ENCODE results near the gene A2ML1.
"Not testable (repeated sequence)": the region's sequence is repeated elsewhere in the genome, so short reads cannot be mapped to it uniquely, and the experiment has no call there.

Gene A2ML1

DNA sequence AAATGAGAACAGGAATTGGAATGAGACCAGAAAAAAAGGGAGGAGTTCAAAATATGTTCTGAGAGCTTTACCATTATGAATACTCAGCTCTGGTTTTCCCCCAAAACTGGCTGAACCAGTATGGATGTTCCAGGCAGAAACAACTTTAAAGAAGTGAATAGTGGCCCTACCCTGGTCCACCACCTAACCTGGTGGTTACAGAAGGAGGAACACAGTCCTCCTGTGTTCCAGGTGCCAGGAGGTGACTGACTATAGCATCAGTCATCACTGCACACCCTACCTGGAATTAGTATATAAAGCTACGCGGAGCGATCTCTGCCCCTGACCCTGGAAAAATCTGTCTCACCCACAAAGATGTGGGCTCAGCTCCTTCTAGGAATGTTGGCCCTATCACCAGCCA is at the start of gene A2ML1:
Gene A2ML1, plus strand, starts transcription at position 324 of the 400 bp plus-strand sequence. Its CDS starts 31 bp downstream, at position 355.
- H3K27me3 Mint-ChIP-seq = peaks cover 15% of the 10 kb centered on the region
- H3K36me3 Mint-ChIP-seq = no peaks in the 10 kb centered on the region
- H3K4me3 Mint-ChIP-seq = no peak within 1 kb of the TSS
- no peak within 1 kb of the TSS for H3K27ac Mint-ChIP-seq
- H3K4me1 Mint-ChIP-seq = no peaks in the 10 kb centered on the region
- no peaks in the 10 kb centered on the region for H3K9me3 Mint-ChIP-seq
- no peak for DNase-seq
- CTCF ChIA-PET = no interaction called here

- Mint-ChIP-seq H3K27ac (no peak overlapping the region), H3K36me3 (no peaks in the 10 kb centered on the region), H3K4me1 (no peaks in the 10 kb centered on the region)
These were observed 49.0 kb upstream of the A2ML1 start for GRCh38 chr12:8773461-8773860.

DNA sequence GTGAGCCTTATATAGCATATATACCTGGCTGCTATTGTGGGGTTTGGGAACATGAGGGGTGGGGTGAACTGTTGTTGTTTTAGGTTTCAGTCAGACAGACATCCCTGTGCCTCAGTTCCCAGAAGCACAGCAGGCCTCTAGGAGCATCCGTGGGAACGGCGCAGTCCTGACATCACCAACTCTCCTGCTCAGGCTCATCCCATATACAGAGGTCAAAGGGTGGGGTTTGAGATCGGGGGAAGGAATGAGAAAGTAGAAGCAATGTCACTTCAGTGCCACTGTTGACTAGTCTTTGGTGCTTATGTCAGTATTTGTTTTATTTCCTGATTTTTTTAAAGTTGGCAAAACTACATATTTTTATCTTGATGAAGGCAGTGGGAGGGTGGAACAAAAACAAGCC is 43.1 kb upstream of the A2ML1 start:
- no peak overlapping the region for H3K4me3 Mint-ChIP-seq
- H3K27me3 Mint-ChIP-seq = no peaks in the 10 kb centered on the region
- CTCF ChIA-PET = no interaction called here
- H3K9me3 Mint-ChIP-seq = no peaks in the 10 kb centered on the region
- no peak for DNase-seq
- H3K36me3 Mint-ChIP-seq = no peaks in the 10 kb centered on the region
- no peaks in the 10 kb centered on the region for H3K4me1 Mint-ChIP-seq
- no peak overlapping the region for H3K27ac Mint-ChIP-seq

More at GRCh38 chr12:8773461-8773860, 49.0 kb upstream of the A2ML1 start:
- Mint-ChIP-seq H3K27me3 (no peaks in the 10 kb centered on the region), H3K9me3 (no peaks in the 10 kb centered on the region), H3K4me3 (no peak overlapping the region)
- DNase-seq = no peak
- CTCF ChIA-PET = no interaction called here

DNA sequence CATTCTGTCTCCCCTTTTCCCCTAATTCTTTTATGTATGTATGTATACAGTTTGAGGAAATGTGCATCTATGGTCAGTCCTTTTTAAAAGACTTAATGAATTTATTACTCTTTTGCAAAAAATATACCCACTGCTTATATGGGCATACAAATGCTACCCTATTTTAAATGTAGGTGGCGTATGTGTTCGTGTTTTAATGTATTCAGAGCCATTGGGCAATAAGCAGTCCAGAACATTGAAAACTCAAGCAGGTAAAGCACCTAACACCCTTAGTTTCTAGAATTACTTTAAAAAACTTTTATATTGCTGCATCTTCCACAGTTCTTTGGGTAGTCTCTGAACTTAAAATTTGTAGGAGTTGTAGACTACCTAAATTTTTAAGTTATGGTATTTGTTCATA is 42.6 kb upstream of the A2ML1 start:
- H3K4me1 Mint-ChIP-seq = no peaks in the 10 kb centered on the region
- H3K9me3 Mint-ChIP-seq = no peaks in the 10 kb centered on the region
- no peak overlapping the region for H3K4me3 Mint-ChIP-seq
- no peaks in the 10 kb centered on the region for H3K27me3 Mint-ChIP-seq
- DNase-seq = no peak
- CTCF ChIA-PET = no interaction called here
- H3K36me3 Mint-ChIP-seq = no peaks in the 10 kb centered on the region
- H3K27ac Mint-ChIP-seq = no peak overlapping the region

DNA sequence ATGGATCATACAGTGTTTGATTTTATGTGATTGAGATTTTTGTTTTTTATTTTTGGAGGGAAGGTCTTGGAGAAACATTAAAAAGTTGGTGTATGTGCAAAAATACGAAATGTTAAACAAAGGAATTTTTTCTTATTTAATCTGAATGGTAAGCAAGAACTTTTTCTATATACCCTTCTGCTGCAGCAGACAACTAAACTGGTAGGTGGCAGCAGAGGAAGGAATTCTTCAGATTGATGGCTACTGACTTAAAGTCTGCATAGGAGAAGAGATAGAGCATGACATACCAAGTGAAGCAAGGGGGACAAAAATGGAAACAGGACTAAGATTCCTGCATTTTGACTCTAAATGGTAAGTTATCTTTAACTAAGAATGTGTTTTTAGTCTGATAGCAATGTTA is 42.0 kb upstream of the A2ML1 start:
- no peaks in the 10 kb centered on the region for H3K4me1 Mint-ChIP-seq
- no peak overlapping the region for H3K27ac Mint-ChIP-seq
- CTCF ChIA-PET = no interaction called here
- no peaks in the 10 kb centered on the region for H3K36me3 Mint-ChIP-seq
- H3K9me3 Mint-ChIP-seq = no peaks in the 10 kb centered on the region
- H3K4me3 Mint-ChIP-seq = no peak overlapping the region
- no peaks in the 10 kb centered on the region for H3K27me3 Mint-ChIP-seq
- DNase-seq = no peak

DNA sequence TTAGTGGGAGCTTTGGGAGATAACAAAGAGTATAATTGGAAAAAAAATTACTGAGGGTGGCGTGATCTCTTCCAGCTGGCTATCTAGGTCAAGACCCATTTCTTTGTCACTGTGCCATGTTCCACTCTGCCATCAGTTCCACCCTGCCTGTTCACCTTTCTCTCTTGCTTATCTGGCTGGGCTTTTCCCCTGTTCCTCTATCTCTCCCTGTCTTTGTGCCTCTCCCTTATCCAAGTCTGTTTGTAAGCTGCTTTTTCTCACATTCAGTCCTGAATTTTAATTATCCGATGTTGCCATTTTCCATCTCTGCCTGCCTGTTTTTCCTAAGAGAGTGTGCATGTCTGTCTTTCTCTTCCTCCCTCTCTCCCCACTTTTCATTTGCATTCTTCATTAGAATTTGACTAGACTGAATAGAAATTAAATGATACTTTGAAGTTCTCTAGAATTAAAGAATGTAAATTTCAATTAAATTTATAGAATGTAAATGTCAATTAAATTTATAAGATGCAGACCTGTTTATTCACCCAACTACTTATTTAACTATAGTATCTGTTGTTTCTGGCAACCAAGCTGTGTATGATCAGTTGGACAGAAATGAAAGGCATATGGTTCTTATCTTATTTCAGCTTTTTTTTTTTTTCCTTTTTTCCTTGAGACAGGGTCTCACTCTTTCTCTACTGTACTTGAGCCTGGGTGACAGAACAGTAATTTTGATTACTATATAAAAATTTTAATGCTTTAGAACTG is 40.9 kb upstream of the A2ML1 start:
- no peak overlapping the region for H3K27ac Mint-ChIP-seq
- CTCF ChIA-PET = interaction anchor here (0.6 to 1.2 kb wide), 2 partner anchors 79 to 170 kb away, joined by 3 read pairs; no protein-coding TSS in a partner anchor
- no peaks in the 10 kb centered on the region for H3K4me1 Mint-ChIP-seq

DNA sequence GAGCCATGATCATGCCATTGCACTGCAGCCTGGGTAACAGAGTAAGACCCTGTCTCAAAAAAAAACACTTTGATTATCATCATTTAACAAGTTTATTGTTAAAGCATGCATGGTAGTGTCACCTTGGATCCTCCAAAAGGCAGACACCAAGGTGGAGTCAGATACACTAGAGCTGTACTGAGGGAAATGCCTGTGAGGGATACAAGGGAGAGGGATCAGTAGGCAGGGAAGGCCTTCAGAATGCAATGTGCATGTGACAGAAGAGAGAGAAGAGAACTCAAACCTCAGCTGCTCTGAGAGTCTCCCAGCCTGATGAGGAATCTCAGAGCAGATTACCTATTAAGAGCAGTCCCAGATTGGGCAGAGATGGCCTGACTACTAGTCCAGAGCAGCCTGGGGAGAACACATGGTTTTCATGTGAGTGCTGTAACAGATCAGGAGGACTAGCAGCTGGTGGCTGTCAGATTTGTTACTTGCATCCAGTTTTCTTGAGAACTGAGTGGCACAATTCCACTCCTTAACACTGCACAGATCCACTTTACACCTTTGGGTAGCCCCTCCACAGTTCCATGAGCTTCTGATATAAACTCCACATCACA is 38.0 kb upstream of the A2ML1 start:
- Mint-ChIP-seq H3K27ac (no peak overlapping the region), H3K9me3 (no peaks in the 10 kb centered on the region), H3K27me3 (no peaks in the 10 kb centered on the region), H3K4me3 (no peak overlapping the region), H3K36me3 (no peaks in the 10 kb centered on the region), H3K4me1 (no peaks in the 10 kb centered on the region)
- no peak for DNase-seq
- CTCF ChIA-PET = interaction anchor here (0.6 to 1.0 kb wide), 2 partner anchors 70 to 266 kb away, joined by 3 to 4 read pairs; no protein-coding TSS in a partner anchor

More for the DNA sequence above, 40.9 kb upstream of the A2ML1 start:
- Mint-ChIP-seq H3K36me3 (no peaks in the 10 kb centered on the region), H3K27me3 (no peaks in the 10 kb centered on the region), H3K9me3 (no peaks in the 10 kb centered on the region), H3K4me3 (no peak overlapping the region)
- no peak for DNase-seq

GRCh38 chr12:8785499-8785898 is 36.9 kb upstream of the A2ML1 start:
- Mint-ChIP-seq H3K36me3 (no peaks in the 10 kb centered on the region), H3K27ac (no peak overlapping the region), H3K27me3 (no peaks in the 10 kb centered on the region), H3K4me3 (no peak overlapping the region), H3K9me3 (no peaks in the 10 kb centered on the region), H3K4me1 (no peaks in the 10 kb centered on the region)
- CTCF ChIA-PET = interaction anchor here (0.6 kb wide), 1 partner anchor 643 kb away, joined by 3 read pairs; no protein-coding TSS in a partner anchor
- no peak for DNase-seq

- H3K27me3 Mint-ChIP-seq, CTCF ChIA-PET, H3K9me3 Mint-ChIP-seq, H3K4me3 Mint-ChIP-seq, DNase-seq, H3K4me1 Mint-ChIP-seq, H3K36me3 Mint-ChIP-seq, H3K27ac Mint-ChIP-seq: not testable (repeated sequence)
These were observed 35.2 kb upstream of the A2ML1 start for GRCh38 chr12:8787206-8787605.

DNA sequence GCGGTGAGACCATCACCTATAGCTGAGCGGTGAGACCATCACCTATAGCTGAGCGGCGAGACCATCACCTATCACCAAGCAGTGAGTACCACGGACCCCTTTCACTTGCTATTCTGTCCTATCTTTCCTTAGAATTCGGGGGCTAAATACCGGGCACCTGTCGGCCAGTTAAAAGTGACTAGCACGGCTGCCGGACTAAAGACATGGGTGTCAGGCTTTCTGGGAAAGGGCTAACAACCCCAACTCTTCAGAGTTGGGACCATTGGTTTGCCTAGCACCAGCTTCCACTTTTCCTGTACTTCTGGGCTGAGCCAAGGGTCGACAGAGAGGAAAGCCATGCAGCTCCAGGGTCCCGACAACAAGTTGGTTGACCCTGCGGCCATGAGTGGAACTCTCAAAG is 33.7 kb upstream of the A2ML1 start:
- DNase-seq, CTCF ChIA-PET, H3K27me3 Mint-ChIP-seq, H3K27ac Mint-ChIP-seq, H3K36me3 Mint-ChIP-seq, H3K4me1 Mint-ChIP-seq, H3K9me3 Mint-ChIP-seq: not testable (repeated sequence)
- peak overlapping the region; percentile 68 for H3K4me3 Mint-ChIP-seq

DNA sequence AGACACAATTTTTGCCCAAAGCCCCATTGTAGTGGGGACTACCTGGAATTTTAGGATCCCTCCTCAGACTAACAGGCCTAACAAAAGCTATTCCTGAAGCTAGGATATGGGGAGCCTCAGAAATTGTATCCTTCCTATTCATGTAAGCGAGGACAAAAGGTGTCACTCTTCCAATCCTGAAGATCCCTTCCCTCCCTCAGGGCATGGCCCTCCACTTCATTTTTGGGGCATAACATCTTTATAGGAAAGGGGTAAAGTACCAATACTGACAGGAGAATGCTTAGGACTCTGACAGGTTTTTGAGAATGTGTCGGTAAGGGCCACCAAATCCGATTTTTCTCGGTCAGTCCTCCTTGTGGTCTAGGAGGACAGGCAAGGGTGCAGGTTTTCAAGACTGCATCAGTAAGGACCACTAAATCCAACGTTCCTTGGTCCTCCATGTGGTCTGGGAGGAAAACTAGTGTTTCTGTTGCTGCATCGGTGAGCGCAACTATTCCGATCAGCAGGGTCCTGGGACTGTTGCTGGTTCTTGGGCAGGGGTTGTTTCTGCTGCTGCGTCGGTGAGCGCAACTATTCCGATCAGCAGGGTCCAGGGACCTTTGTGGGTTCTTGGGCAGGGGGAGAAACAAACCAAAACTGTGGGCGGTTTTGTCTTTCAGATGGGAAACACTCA is 32.9 kb upstream of the A2ML1 start:
- H3K36me3 Mint-ChIP-seq, H3K4me1 Mint-ChIP-seq, H3K9me3 Mint-ChIP-seq, CTCF ChIA-PET, H3K27ac Mint-ChIP-seq, H3K27me3 Mint-ChIP-seq, DNase-seq: not testable (repeated sequence)
- H3K4me3 Mint-ChIP-seq = peak overlapping the region; percentile 68

DNA sequence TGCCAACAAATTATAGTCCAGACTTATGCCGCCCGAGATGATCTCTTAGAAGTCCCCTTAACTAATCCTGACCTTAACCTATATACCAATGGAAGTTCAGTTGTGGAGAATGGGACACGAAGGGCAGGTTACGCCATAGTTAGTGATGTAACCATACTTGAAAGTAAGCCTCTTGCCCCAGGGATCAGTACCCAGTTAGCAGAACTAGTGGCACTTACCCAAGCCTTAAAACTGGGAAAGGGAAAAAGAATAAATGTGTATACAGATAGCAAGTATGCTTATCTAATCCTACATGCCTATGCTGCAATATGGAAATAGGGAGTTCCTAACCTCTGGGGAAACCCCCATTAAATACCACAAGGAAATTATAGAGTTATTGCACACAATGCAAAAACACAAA is 29.2 kb upstream of the A2ML1 start:
- not testable (repeated sequence) for H3K27ac Mint-ChIP-seq, H3K4me3 Mint-ChIP-seq, H3K4me1 Mint-ChIP-seq

DNA sequence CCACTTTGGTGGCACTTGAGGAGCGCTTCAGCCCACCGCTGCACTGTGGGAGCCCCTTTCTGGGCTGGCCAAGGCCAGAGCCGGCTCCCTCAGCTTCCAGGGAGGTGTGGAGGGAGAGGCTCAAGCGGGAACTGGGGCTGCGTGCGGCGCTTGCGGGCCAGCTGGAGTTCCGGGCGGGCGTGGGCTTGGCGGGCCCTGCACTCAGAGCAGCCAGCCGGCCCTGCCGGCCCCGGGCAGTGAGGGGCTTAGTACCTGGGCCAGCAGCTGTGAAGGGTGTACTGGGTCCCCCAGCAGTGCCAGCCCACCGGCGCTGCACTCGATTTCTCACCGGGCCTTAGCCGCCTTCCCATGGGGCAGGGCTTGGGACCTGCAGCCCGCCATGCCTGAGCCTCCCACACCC is 27.8 kb upstream of the A2ML1 start:
- H3K4me3 Mint-ChIP-seq, DNase-seq, CTCF ChIA-PET, H3K27me3 Mint-ChIP-seq, H3K4me1 Mint-ChIP-seq, H3K27ac Mint-ChIP-seq, H3K36me3 Mint-ChIP-seq, H3K9me3 Mint-ChIP-seq: not testable (repeated sequence)

More for the DNA sequence above, 29.2 kb upstream of the A2ML1 start:
- CTCF ChIA-PET, H3K36me3 Mint-ChIP-seq, H3K9me3 Mint-ChIP-seq, DNase-seq, H3K27me3 Mint-ChIP-seq: not testable (repeated sequence)

- no peak overlapping the region for H3K27ac Mint-ChIP-seq
- H3K36me3 Mint-ChIP-seq = no peaks in the 10 kb centered on the region
- H3K4me3 Mint-ChIP-seq = no peak overlapping the region
- no peaks in the 10 kb centered on the region for H3K4me1 Mint-ChIP-seq
- no peak for DNase-seq
- CTCF ChIA-PET = no interaction called here
- H3K9me3 Mint-ChIP-seq = no peaks in the 10 kb centered on the region
- no peaks in the 10 kb centered on the region for H3K27me3 Mint-ChIP-seq
These were observed 25.4 kb upstream of the A2ML1 start for GRCh38 chr12:8796831-8797626.

Data from activated naive CD4-positive, alpha-beta T cell treated with anti-CD3 and anti-CD28 coated beads, Interleukin-2, amount 10 ng/mL, durations not matched to agents 7 days and 5 days (primary cell).